GM12878 (cell line): ENCODE measurements around the gene RBM10. TPM values are rescaled to one million over a fixed set of nuclear protein-coding genes. Genes with fewer than 3 reads are reported as not detected.

Experiments
- ATAC-seq: fragments of 200-7000 bp; cut with Tn5 transposase; 3 replicates; pipeline ENCODE4 v1.9.1; 2020; ENCODE audit warnings: mild to moderate bottlenecking, moderate library complexity
- BruUV-seq: library from RNA; stranded (reverse); fragments of 400-500 nt; replicated peaks from 2 replicates; lab custom pipeline; 2021; lab: Mats Ljungman, UMichigan
- CTCF ChIA-PET: fragments of 300-600 bp; sonication (Branson Sonifier 250); formaldehyde crosslinking; extraction: SDS; loops from one replicate; lab custom pipeline; 2021; ENCODE audit warnings: inconsistent platforms; lab: Yijun Ruan, JAX
- POLR2A ChIA-PET: fragments of 350-600 bp; formaldehyde crosslinking; extraction: SDS; loops from one replicate; lab custom pipeline; 2021; ENCODE audit warnings: inconsistent platforms; lab: Charles Lee
- RAD21 ChIA-PET: fragments of 300-600 bp; sonication (Branson Sonifier 250); formaldehyde crosslinking; loops from one replicate; lab custom pipeline; 2023; ENCODE audit warnings: antibody characterized with exemption; ENCODE audit not compliant: unreplicated experiment; lab: Charles Lee
- SMC1A ChIA-PET: fragments of 300-600 bp; sonication (Branson Sonifier 250); formaldehyde crosslinking; loops from one replicate; lab custom pipeline; 2023; ENCODE audit not compliant: unreplicated experiment, uncharacterized antibody; lab: Charles Lee
- DNase-seq: peaks from one replicate; pipeline ENCODE4 v3.0.0-alpha.2; 2011; ENCODE audit warnings: low read depth, low spot score
- FAIRE-seq: peaks from 3 replicates; lab custom pipeline; 2011; peaks lifted over from hg19 to GRCh38; lab: Jason Lieb, UNC
- H2AFZ ChIP-seq: 2 replicates; pipeline ENCODE4 v1.6.0; 2011; ENCODE audit warnings: low read depth, low read length, control low read depth; ENCODE audit not compliant: control insufficient read depth
- H3K27ac ChIP-seq: 2 replicates; pipeline ENCODE4 v1.5.1; 2011; ENCODE audit warnings: control low read depth; ENCODE audit not compliant: control insufficient read depth, insufficient read depth
- H3K27me3 ChIP-seq, 2 experiments: replicated peaks in 1 of 2; 2 replicates each; pipeline versions ENCODE4 v1.6.0 to v1.6.1; 2011; ENCODE audit warnings: low read length in 1 of 2; ENCODE audit not compliant: control insufficient read depth in 2 of 2, insufficient read depth in 2 of 2
- H3K36me3 ChIP-seq, 2 experiments: 2 replicates each; pipeline ENCODE4 v1.5.1; 2011; ENCODE audit warnings: low read length in 1 of 2; ENCODE audit not compliant: control insufficient read depth in 2 of 2, insufficient read depth in 2 of 2
- H3K4me1 ChIP-seq: 2 replicates; pipeline ENCODE4 v1.6.1; 2011; ENCODE audit warnings: mild to moderate bottlenecking, low read length, moderate library complexity, mixed read lengths; ENCODE audit not compliant: control insufficient read depth, insufficient read depth
- H3K4me2 ChIP-seq: 2 replicates; pipeline ENCODE4 v1.6.0; 2011; ENCODE audit warnings: control low read depth; ENCODE audit not compliant: control insufficient read depth, insufficient read depth
- H3K4me3 ChIP-seq: fragments of 200-600 bp; sonication (generic); 2 replicates; pipeline ENCODE4 v1.5.1; 2016
- H3K79me2 ChIP-seq: 2 replicates; pipeline ENCODE4 v1.6.0; 2011; ENCODE audit warnings: low read length; ENCODE audit not compliant: control insufficient read depth, insufficient read depth
- H3K9ac ChIP-seq: 2 replicates; pipeline ENCODE4 v1.8.0; 2011; ENCODE audit warnings: low read length, control low read depth, mixed read lengths; ENCODE audit not compliant: control insufficient read depth, insufficient read depth
- H3K9me3 ChIP-seq: replicated peaks from 3 replicates; pipeline ENCODE4 v1.5.1; 2011; ENCODE audit warnings: mild to moderate bottlenecking, low read length; ENCODE audit not compliant: control insufficient read depth, insufficient read depth
- H4K20me1 ChIP-seq: 2 replicates; pipeline ENCODE4 v1.6.0; 2011; ENCODE audit not compliant: control insufficient read depth, insufficient read depth
- BRCA1 ChIP-seq: IDR thresholded peaks from 2 replicates; pipeline ENCODE4 v1.6.1; 2011; ENCODE audit warnings: low read depth, low read length, improper control_type of control experiment
- HDGF ChIP-seq: fragments of 450-650 bp; IDR thresholded peaks from 2 replicates; pipeline ENCODE4 v1.6.1; 2016; ENCODE audit warnings: antibody characterized with exemption
- JUNB ChIP-seq: IDR thresholded peaks from 2 replicates; pipeline ENCODE4 v1.6.1; 2016; ENCODE audit warnings: antibody characterized with exemption, mild to moderate bottlenecking
- MEF2B ChIP-seq: fragments of 450-650 bp; IDR thresholded peaks from 2 replicates; pipeline ENCODE4 v1.6.1; 2018; ENCODE audit warnings: mild to moderate bottlenecking, moderate library complexity; ENCODE audit not compliant: partially characterized antibody, poor library complexity, severe bottlenecking
- MLLT1 ChIP-seq: fragments of 450-650 bp; IDR thresholded peaks from 2 replicates; pipeline ENCODE4 v1.6.1; 2016; ENCODE audit warnings: mild to moderate bottlenecking
- PML ChIP-seq: IDR thresholded peaks from 2 replicates; pipeline ENCODE4 v1.6.1; 2012; ENCODE audit warnings: low read length, inconsistent platforms
- RAD51 ChIP-seq: fragments of 450-650 bp; IDR thresholded peaks from 2 replicates; pipeline ENCODE4 v1.6.1; 2016; ENCODE audit warnings: moderate library complexity, mild to moderate bottlenecking, inconsistent platforms
- RELA ChIP-seq: fragments of 450-650 bp; IDR thresholded peaks from 2 replicates; pipeline ENCODE4 v1.8.0; 2014; ENCODE audit warnings: borderline replicate concordance; ENCODE audit not compliant: partially characterized antibody
- WRNIP1 ChIP-seq: IDR thresholded peaks from 2 replicates; pipeline ENCODE4 v1.6.1; 2011; ENCODE audit warnings: low read depth, low read length, improper control_type of control experiment, borderline replicate concordance
- ZNF24 ChIP-seq: fragments of 450-650 bp; IDR thresholded peaks from 2 replicates; pipeline ENCODE4 v1.6.1; 2017; ENCODE audit warnings: antibody characterized with exemption, mild to moderate bottlenecking
- ZNF274 ChIP-seq: IDR thresholded peaks from one replicate; pipeline ENCODE4 v1.8.0; 2011; ENCODE audit not compliant: insufficient read length, insufficient read depth
- WGBS: methylation state at CpG from one replicate; pipeline ENCODE4 v1.1.6; 2016; ENCODE audit warnings: low lambda C conversion rate; ENCODE audit not compliant: insufficient replicate concordance, insufficient coverage; ENCODE audit errors: missing lambda C conversion rate; 5-methylcytosine and 5-hydroxymethylcytosine counted together
- in situ Hi-C: fragments of 300-500 bp; cut with MboI; formaldehyde crosslinking; loops from 9 replicates; pipeline ENCODE4 v1.14.3; 2018; ENCODE audit warnings: mixed read lengths
- intact Hi-C: fragments of 100-400 bp; cut with micrococcal nuclease; formaldehyde crosslinking; loops from one replicate; pipeline ENCODE4 v1.14.2; 2022; ENCODE audit not compliant: unreplicated experiment
- polyA plus RNA-seq, 11 experiments: library from polyadenylated mRNA; depleted of rRNA in 4 of 11; unstranded in 6 of 11; stranded (reverse) in 5 of 11; fragments of >200 nt; fragmentation: Nextera tagmentation in 4 of 11; fragmentation: Illumina TruSeq in 1 of 11; extraction: Ambion mirVana in 4 of 11; extraction: Trizol in 1 of 11; gene quantifications; 1 replicate in 1 of 11; 2 replicates in 10 of 11; pipeline versions ENCODE4 v1.2.1 to v1.2.3, GENCODE V29; 2011 to 2016; ENCODE audit warnings: inconsistent platforms in 2 of 11, missing spikeins in 2 of 11, low read depth in 1 of 11
- total RNA-seq, 4 experiments: library from RNA; depleted of rRNA in 3 of 4; stranded (reverse); fragments of >200 nt in 3 of 4; fragmentation: Illumina TruSeq in 1 of 4; extraction: Trizol in 1 of 4; gene quantifications; 2 replicates each; pipeline versions ENCODE4 v1.2.1 to v1.2.3, GENCODE V29; 2013 to 2021
- TF ChIP-seq, protein P1 (sequence below): fragments of 450-650 bp; IDR thresholded peaks from 2 replicates; pipeline ENCODE4 v1.6.1; 2017; ENCODE audit warnings: borderline replicate concordance
- TF ChIP-seq, protein P2 (sequence below): fragments of 450-650 bp; IDR thresholded peaks from 2 replicates; pipeline ENCODE4 v1.6.1; 2018; ENCODE audit warnings: mild to moderate bottlenecking, low read depth, moderate library complexity; ENCODE audit not compliant: partially characterized antibody

Gene RBM10
- total and polyA plus RNA-seq, 10 of the 15 experiments (the other 5 are each of a cell fraction or from before 2014, with no cell fraction given): 1.4 to 60.0 (median 29.8) TPM

- TF ChIP-seq JUNB (no peak), HDGF (no peak), MEF2B (no peak), RAD51 (no peak), PML (no peak)
- TF ChIP-seq, protein P1, sequence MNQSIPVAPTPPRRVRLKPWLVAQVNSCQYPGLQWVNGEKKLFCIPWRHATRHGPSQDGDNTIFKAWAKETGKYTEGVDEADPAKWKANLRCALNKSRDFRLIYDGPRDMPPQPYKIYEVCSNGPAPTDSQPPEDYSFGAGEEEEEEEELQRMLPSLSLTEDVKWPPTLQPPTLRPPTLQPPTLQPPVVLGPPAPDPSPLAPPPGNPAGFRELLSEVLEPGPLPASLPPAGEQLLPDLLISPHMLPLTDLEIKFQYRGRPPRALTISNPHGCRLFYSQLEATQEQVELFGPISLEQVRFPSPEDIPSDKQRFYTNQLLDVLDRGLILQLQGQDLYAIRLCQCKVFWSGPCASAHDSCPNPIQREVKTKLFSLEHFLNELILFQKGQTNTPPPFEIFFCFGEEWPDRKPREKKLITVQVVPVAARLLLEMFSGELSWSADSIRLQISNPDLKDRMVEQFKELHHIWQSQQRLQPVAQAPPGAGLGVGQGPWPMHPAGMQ: no peak
- TF ChIP-seq, all 136 proteins: peak for 0
Measured at GRCh38 chrX:47175588-47175980, 30.6 kb downstream of the RBM10 start (continued).

GRCh38 chrX:47176101-47176740 is 31.2 kb downstream of the RBM10 start:
- Histone ChIP-seq H3K27ac (no peak overlapping the region), H2AFZ (no peak overlapping the region), H3K4me3 (no peak overlapping the region), H3K27me3 (no peaks in the 10 kb centered on the region), H3K4me1 (no peaks in the 10 kb centered on the region), H3K9me3 (no peaks in the 10 kb centered on the region), H4K20me1 (no peaks in the 10 kb centered on the region), H3K79me2 (no peaks in the 10 kb centered on the region), H3K4me2 (no peak overlapping the region), H3K9ac (no peak overlapping the region), H3K36me3 (peaks cover 0 to 13% of the 10 kb centered on the region in 2 experiments; a peak in 3 of 4 replicates)
- POLR2A ChIA-PET: no interaction called here
- no TSS peak for BruUV-seq
- ATAC-seq (no peak), DNase-seq (no peak), FAIRE-seq (no peak)
- SMC1A ChIA-PET: no interaction called here
- CTCF ChIA-PET: no interaction called here
- intact Hi-C loops: no loop called here
- in situ Hi-C loops: no loop called here
- TF ChIP-seq RELA: no peak
- TF ChIP-seq, protein P2, sequence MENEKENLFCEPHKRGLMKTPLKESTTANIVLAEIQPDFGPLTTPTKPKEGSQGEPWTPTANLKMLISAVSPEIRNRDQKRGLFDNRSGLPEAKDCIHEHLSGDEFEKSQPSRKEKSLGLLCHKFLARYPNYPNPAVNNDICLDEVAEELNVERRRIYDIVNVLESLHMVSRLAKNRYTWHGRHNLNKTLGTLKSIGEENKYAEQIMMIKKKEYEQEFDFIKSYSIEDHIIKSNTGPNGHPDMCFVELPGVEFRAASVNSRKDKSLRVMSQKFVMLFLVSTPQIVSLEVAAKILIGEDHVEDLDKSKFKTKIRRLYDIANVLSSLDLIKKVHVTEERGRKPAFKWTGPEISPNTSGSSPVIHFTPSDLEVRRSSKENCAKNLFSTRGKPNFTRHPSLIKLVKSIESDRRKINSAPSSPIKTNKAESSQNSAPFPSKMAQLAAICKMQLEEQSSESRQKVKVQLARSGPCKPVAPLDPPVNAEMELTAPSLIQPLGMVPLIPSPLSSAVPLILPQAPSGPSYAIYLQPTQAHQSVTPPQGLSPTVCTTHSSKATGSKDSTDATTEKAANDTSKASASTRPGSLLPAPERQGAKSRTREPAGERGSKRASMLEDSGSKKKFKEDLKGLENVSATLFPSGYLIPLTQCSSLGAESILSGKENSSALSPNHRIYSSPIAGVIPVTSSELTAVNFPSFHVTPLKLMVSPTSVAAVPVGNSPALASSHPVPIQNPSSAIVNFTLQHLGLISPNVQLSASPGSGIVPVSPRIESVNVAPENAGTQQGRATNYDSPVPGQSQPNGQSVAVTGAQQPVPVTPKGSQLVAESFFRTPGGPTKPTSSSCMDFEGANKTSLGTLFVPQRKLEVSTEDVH: no peak
- TF ChIP-seq WRNIP1: no peak
- no peak for TF ChIP-seq ZNF274
- TF ChIP-seq ZNF24: no peak
- TF ChIP-seq MLLT1: no peak
- no peak for TF ChIP-seq BRCA1
- RAD21 ChIA-PET: no interaction called here
- WGBS: 71% methylated on average over 23 of the region's 23 CpGs
